Renal cortical epithelial cell (primary cell): Measurements from ENCODE around the gene VIPR2. TPM values are rescaled to one million over a fixed set of nuclear protein-coding genes. Genes with fewer than 3 reads are reported as not detected.
"Not testable (repeated sequence)": the region's sequence is repeated elsewhere in the genome, so short reads cannot be mapped to it uniquely, and the experiment has no call there.

ENCODE experiments used
- DNase-seq: peaks from one replicate; pipeline ENCODE4 v3.0.0-alpha.2; 2011; ENCODE audit warnings: low read depth
- total RNA-seq: library from RNA; depleted of rRNA; stranded (reverse); fragments of >200 nt; gene quantifications from 2 replicates; pipeline ENCODE4 v1.2.3, GENCODE V29; 2014

The VIPR2 gene
- total RNA-seq, 1 donor from 2014 or later = 0.10 TPM

DNA sequence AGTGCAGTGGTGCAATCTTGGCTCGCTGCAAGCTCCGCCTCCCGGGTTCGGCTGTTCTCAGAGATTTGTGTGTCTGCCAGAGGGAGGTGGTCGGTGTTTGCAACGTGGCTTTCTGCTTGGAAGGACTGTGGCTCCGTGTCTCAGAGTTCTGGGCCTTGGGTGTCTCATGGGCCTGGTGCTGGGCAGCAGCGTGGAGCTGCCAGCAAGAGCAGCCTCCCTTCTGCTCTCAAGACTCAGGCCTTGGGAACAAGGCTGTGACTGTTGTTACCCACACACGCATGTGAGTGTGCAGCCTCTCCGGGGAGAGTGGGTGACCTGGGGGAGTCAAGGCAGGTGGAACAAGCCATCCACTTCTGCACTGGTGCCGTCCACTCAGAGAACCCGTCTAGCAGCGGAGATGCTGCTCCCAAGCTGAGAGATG, 52.0 kb downstream of the VIPR2 start:
- no peak for DNase-seq

DNA sequence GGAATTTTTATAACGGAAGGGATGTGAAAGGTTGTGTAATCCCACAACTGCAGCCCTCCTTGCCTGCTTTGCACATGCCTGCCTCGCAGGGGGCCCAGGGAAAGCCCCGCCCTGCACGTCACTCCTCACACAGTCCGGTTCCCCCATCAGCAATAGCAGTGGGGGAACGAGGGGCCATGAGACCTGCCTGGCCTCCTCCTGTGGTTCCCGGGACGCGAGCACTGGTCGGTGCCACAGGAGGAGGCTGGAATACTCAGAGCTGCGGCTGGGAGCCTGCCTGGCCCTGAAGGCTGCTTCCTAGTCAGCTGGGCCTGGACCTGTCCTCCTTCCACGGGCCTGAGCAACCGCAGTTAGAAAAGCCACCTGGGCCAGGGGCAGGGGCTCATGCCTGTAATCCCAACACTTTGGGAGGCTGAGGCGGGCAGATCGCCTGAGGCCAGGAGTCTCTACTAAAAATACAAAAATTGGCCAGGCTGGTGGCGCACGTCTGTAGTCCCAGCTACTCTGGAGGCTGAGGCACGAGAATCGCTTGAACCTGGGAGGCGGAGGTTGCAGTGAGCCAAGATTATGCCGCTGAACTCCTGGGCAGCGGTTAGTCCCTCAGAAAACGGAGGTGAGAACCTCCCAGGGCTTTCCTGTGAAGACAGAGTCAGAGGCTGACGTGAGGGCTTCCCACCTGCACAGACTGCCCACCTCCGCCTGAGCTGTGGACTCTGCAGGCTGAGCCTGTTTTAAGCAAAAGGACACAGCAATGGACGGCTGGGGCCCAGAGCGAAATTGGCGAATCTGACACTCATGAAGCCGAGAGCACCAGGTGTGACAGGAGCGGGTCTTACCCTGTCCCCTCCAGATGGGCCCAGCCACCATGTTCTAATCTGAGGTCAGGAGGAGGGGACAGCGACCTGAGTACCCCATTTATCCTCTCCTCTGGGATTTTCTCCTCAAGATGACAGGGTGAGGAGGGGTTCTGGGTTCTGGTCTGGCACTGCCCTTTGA, 52.9 kb downstream of the VIPR2 start:
- DNase-seq = no peak

DNA sequence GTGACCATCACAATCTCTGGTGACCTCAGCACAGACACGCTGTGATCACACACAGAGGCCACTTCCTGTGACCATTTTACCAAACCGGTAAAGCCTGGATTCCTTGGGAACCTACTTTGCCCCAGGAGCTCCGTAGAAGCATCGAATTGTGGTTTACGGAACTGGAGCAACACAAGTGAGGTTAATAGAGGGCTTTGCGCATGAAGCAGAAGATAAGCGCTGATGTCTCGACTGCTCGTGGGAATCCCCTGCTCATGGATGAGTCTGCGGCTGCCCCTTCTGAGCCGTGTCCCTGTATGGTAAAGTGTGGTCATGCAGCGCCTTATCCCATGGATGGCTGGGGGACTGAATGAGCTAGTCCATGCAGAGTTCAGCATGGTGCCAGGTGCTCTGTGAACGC, 53.6 kb downstream of the VIPR2 start:
- no peak for DNase-seq

DNA sequence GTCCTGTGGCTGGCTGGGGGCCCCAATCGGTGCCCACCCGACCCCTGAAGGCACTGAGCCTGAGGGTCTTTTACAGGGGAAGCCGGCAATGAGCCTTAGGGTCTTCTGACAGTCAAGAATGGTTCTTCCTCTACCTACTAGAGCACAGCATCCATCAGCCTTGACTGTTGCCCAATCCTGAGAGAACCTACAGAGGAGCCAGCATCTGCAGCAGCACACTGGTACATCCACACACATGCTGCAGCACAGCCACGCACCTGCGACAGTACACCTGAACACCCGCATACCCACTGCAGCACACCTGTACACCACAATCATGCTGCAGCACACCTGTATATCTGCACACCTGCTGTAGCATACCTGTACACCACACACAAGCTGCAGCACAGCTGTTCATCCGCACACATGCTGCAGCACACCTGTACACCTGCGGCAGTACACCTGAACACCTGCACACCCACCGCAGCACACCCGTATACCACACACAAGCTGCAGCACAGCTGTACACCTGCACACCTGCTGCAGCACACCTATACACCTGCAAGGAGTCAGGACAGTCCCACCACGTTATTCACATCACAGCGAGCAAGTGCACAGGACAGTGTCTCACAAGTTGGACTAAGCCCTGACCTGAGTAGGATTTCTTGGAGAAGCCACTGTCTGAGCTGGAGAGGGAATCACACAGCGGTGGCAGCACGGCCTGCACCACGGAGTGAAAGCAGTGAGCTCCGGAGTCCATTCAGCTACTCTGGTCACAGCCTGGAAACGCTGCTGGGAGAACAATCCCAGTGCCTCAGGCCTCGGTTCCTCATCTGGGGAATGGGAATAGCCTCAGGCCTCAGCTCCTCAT, 56.4 kb downstream of the VIPR2 start:
- no peak for DNase-seq

DNA sequence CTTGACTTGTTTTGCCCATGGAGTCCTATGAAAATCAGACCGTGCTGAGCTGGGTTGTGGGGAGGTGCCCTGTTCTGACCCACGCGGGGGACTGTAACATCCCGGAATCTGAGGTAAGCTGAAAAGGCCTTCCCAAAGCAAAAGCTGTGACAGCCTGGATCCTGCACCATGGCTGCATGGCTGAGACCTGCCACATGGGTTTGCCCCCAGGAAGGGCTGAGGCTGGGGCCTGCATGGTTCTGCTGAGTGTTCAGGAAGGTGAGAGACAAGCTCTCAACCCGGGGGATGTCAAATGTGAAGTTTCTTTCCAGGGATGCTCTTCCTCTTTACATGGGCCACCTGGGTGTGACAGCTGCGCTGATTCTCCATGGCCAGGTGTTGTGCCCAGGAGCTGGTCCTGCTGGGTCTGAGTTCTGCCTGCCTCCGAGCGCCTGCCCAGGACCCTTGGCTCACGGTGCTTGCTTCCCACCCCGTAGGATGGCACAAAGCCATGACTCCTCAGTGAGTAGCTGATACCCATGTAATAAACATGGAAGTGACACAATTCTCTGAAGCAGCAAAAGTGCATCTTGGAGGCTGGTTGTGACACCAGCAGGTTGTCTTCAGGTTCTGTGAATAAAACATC, 58.3 kb downstream of the VIPR2 start:
- no peak for DNase-seq

DNA sequence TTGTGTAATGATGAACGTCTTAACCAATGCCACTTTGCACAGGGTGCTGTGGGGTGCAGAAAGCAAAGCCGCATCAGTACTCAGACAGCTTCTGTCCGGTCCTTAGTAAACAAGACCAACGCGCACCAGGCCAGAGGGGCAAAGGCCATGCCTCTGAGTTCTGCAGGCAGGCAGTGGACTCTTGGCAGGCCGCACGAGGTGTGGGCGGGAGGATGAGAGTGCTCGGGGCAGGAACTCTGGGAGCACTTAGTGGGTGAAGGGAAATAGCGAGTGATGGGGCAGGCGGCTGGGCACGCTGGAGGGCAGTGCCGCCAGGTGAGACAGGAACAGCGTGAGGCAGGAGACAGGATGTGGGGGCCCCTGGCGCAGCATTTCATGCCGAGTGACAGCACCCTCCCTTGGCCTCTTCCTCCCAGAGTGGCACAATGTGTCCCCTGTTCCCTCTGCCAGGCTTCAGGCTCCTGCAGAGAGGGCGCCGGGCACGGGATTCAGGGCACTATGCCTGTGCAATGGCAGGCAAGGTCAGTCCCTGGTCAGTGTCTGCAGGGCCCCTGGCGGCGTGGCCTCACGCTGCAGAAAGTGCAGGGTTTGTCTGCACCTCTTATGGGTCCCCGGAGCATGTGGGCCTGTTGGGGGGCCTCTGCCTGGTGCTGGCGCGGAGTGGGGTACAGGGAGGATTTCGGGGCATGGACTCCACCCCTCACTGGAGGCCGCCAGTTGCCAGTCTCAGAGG, 60.4 kb downstream of the VIPR2 start:
- DNase-seq = no peak

DNA sequence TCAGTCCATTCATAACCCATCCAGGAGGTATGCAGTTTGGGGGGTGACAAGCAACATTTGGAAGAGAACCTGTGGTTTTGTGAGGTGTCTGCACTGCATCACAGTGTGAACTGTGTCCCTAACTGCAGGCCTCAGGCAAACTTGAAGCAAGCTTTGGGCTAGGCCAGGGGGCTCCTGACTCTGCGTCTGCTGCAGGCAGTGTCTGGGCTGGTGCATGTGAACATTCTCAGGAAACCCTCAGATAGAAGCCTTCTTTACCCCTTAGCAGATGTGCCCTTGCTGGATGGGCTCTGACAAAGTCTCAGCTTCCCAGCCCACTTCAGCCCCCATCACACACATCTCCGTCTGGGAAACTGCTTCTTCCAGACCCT, 61.0 kb downstream of the VIPR2 start:
- DNase-seq = no peak

DNA sequence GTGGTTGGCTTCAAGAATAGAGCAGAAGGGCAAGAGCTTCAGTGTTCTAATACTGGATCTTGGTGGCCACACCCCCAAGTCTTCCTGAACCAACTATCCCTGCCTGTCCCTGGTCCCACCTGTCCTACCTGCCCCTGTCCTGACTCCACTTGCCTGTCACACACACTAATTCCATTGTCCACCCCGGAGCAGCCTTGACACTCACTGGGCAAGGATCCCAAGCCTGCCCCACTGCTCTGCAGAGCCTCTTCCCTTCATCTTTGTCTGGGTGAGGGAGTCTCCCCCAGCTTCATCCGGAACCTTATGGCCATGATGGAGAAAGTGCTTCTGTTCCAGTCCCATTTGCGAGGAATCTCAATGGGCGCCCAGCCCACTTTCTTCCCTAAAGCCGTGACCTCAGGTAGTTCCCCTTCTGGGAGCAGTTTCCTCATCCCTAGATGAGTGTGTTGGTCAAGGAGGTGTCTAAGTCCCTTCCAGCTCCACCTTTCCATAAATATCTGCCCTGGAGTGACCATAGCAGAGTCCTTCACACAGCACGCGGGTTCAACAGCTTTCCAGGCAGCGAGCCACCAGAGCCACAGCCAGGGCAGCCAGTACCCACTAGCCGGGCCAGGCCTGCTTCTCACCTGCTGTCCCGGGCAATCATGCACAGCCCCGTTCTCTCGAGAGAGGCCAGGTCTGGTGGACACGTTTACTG, 61.5 kb downstream of the VIPR2 start:
- DNase-seq = no peak

DNA sequence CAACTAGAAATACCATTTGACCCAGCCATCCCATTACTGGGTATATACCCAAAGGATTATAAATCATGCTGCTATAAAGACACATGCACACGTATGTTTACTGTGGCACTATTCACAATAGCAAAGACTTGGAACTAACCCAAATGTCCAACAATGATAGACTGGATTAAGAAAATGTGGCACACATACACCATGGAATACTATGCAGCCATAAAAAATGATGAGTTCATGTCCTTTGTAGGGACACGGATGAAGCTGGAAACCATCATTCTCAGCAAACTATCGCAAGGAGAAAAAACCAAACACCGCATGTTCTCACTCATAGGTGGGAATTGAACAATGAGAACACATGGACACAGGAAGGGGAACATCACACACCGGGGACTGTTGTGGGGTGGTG, 62.6 kb downstream of the VIPR2 start:
- DNase-seq = not testable (repeated sequence)

DNA sequence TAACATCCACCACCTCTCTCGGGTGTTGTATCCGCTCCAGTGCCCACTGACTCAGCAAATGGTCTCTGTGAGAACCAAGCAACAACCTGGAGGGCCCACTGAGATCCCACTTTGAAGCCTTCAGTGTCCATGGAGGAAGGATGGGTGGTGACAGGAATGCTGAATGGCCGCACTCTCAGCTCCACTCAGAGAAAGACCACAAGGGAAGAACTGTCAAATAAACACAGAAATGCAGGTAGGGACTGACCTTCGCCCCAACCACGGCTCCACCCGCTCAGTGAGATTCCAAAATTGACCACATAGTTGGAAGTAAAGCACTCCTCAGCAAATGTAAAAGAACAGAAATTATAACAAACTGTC, 65.8 kb downstream of the VIPR2 start:
- no peak for DNase-seq

DNA sequence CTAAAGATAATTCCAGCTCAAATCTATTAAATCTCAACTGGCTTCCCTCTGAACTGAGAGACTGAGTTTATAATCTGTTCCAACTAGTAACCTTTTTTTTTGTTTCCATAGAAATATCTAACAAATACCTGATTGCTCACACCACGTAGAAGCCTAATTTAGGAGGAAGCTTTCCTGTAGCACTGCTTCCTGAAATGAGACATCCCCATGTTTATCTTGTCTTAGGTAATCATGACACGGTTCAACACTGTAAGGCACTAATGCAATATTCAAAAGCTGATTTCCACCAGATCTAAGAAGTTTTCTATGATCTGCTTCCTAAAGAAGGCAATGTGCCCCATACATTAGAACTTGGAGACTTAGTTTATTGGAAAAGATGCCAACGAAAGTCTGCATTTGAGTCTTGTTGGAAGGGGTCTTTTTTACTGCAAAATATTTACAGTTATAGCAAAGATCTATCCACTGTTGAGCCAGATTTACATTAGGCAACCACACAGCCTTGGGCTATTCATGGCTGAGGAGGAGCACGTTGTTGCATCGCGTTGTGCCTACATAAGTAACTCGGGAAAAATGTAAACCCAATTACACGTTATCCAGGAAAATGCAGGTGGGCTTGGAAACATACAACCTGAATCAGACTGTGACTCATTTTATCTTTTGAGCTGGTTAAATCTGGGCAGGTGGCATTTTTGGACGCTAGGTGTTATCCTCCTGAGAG, 66.3 kb downstream of the VIPR2 start:
- DNase-seq = no peak

DNA sequence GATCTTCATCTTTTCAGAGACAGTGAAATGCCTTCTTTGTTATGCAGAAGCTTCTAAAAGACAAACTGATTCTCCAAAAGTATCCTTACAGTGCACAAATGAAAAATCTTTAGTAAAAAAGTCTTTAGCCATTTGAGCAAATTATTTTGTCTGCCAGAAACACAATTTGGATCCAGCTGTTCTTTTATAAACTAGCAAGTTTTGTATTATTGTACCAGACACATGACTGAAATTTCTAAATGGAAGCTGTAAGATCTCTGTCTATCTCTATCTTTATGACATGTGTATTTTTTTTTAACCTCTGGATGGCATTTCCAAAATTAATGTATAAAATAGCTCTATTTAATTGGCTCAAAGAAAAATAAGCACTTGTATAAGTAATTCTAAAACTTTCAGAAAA, 68.3 kb downstream of the VIPR2 start:
- no peak for DNase-seq

DNA sequence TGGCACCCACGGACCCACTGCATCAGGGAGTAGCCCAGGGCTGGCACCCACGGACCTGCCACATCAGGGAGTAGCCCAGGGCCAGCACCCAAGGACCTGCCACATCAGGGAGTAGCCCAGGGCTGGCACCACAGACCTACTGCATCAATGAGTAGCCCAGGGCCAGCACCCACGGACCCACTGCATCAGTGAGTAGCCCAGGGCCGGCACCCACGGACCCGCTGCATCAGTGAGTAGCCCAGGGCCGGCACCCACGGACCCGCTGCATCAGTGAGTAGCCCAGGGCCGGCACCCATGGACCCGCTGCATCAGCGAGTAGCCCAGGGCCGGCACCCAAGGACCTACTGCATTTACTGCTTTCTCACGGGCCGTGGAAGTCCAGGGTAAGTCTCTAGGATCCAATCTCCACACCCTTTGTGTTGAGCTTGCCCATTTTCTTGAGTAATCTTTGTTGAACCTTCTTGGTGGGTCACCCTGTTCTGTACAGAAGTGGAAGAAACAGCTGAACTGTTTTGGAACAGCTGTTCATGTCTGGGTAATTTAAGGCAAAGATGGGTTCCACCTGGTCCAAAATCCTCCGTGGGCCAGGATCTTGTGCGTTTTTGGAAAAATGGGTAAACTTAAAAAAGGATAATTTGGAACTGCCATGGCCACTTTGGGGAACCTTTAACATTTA, 69.0 kb downstream of the VIPR2 start:
- DNase-seq = no peak

DNA sequence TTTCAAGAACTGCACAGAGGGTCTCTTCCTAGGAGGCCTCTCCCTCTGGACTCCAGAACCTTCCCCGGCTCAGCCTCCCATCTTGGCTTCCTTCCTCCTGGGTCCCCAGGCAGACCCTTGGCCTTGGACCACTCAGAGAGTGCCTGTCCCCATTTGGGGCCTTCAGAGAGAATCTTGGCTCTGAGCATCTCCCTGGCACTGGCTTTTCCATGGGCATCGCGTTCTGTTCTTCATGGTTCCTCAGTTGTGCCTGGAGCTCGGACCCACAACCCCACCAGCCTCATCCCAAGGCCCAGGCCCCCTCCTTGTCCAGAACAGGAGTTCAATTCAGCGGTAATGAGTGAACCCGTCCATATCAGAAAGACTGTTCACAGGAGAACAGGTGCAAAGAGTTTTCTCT, 73.4 kb downstream of the VIPR2 start:
- DNase-seq = no peak

DNA sequence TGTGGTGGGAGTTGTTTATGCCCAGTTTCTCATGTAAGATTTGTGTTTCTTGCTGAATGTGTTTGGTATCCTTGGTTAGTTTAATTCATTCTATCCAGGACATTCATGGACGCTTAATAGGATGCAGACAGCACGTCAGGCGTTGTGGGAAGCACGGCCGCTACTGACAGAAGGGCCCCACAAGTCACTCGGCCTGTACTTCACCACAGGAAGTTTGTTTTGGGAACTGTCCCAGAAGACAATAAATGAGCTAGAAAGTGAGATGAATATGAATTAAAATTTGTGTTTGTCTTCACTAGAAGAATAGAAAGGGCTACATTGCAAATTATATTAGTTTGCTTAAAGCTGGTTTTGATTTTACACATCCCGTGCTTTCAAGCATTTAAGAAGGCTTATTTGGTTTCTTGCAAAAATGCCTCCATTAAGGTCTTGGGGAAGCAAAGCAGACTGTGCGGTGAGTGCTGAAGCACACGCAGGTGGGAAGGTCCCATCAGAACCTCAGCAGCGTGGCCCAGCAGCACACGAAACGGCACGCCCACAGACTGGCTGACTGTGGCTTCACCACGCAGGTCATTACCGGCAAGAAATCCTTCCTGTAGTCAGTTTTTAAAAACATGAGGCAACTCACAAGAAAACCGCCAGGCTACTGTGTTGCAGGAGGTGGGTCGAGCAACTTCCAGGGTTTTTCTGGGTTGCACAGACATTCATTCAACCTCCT, 74.1 kb downstream of the VIPR2 start:
- no peak for DNase-seq

DNA sequence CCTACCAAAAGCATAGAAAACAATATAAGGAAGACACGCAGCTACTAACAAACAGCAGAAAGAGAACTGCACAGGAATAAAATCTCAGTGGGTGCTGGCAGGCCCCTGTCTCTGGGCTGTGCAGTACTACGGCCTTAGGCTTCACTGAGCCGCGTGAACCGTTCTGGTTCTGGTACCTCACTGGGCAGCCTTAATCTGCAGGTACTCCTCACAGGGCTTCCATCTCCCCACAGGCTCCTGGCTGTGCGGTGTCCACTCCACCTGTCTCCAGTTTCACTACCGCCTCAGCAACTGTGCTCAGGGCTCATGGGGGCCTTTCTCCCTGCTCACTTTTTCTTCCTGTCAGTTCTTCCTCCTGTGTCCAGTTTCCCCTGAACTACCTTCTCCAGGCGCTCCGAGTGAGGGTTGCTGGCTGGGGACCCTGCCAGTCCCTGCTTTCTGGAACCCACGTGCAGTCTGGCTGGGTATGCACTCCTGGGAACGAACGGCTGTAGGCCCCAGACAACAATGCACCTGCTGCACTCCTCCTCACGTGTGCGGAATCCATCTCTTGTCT, 75.7 kb downstream of the VIPR2 start:
- no peak for DNase-seq

DNA sequence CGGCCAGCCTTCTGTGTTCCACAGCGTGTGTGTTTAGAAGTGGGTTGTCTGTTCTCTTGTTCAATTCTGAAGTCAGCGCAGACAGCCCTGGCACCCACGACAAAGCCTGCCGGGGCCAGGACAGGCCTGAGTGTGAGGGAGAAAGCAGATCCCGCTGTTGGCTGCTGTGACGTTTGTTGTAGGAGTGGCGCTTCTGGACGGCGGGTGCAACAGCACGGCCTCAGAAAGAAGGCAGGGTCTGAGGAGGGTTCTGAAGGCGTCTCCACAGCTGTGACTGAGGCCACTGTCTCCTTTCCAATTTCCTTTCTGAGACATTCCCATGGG, 76.2 kb downstream of the VIPR2 start:
- no peak for DNase-seq

DNA sequence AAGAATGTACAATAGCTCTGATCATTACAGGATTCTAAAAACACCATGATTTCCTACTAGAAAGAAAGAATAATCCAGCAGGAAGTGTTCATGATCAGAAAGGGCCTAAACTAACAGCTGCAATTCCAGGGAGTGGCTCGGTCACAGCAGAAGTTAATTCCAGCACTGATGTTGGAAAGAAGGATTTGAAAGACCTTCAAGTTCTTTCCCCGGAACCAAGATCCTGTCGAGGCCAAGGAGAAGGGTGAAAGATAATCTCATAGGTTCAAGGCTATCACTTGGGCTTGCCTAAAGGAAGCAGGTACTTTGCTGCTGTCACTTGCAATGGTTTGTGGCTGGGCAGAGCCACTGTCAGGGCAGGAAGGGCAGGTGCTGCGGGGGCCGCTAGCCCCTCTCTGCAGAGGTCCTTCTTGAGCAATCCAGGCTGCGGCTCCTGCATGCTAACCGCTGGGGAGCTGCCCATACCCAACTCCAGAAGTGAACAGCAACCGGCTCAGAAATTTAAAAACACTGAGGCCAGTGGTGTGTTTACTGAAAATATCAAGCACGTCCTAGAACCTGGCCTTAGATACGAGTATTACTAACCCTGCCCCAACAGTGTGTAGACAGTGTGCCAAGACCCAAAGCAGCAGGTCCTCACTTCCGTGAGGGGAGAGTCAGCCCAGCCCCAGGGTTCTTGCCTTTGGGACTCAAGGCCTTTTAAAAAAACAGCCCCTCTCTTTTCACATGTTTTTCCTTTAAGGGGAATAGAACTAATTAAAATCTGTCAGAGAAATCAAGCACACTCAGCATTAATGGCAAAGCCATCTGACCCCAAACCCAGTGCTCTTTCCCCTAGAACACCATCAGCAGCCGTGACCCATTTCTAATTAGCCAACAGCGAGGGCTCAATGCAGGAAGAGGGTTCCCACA, 76.8 kb downstream of the VIPR2 start:
- no peak for DNase-seq
